Measurements from ENCODE around the gene TCAIM. TPM values are rescaled to one million over a fixed set of nuclear protein-coding genes. Genes with fewer than 3 reads are reported as not detected.
"Not testable (repeated sequence)": the region's sequence is repeated elsewhere in the genome, so short reads cannot be mapped to it uniquely, and the experiment has no call there.

The TCAIM gene
- total RNA-seq, 2 donors from 2014 or later = 6.3 to 9.4 TPM

- no peaks in the 10 kb centered on the region for H3K36me3 Mint-ChIP-seq (ENCODE audit: low read depth)
- H3K27ac Mint-ChIP-seq = no peak overlapping the region
- H3K4me1 Mint-ChIP-seq = no peaks in the 10 kb centered on the region
- no peak for ATAC-seq
- H3K27me3 Mint-ChIP-seq = no peaks in the 10 kb centered on the region
- no peak overlapping the region for H3K4me3 Mint-ChIP-seq
- DNase-seq = no peak
- H3K9me3 ChIP-seq (ENCODE audit: control insufficient read depth, low read length, poor library complexity, severe bottlenecking) = no peaks in the 10 kb centered on the region
Measured at GRCh38 chr3:44409640-44410410, 71.3 kb downstream of the TCAIM start.

- no peak overlapping the region for H3K27ac Mint-ChIP-seq
- H3K36me3 Mint-ChIP-seq (ENCODE audit: low read depth) = no peaks in the 10 kb centered on the region
- no peak for ATAC-seq
- no peak for DNase-seq
- no peaks in the 10 kb centered on the region for H3K4me1 Mint-ChIP-seq
- H3K27me3 Mint-ChIP-seq = no peaks in the 10 kb centered on the region
- H3K9me3 ChIP-seq (ENCODE audit: control insufficient read depth, low read length, poor library complexity, severe bottlenecking) = no peaks in the 10 kb centered on the region
- H3K4me3 Mint-ChIP-seq = no peak overlapping the region
Measured at GRCh38 chr3:44411031-44411645, 72.6 kb downstream of the TCAIM start.

- Mint-ChIP-seq H3K27me3 (no peaks in the 10 kb centered on the region), H3K36me3 (ENCODE audit: low read depth) (no peaks in the 10 kb centered on the region), H3K27ac (peak overlapping the region; percentile 61), H3K4me3 (no peak overlapping the region), H3K4me1 (no peaks in the 10 kb centered on the region)
- ATAC-seq (no peak), DNase-seq (no peak)
- no peaks in the 10 kb centered on the region for H3K9me3 ChIP-seq (ENCODE audit: control insufficient read depth, low read length, poor library complexity, severe bottlenecking)
Measured at GRCh38 chr3:44412365-44412764, 73.8 kb downstream of the TCAIM start.

GRCh38 chr3:44414517-44415090 lies 76.0 kb downstream of the TCAIM start:
- no peak for DNase-seq
- Mint-ChIP-seq H3K4me1 (no peaks in the 10 kb centered on the region), H3K36me3 (ENCODE audit: low read depth) (no peaks in the 10 kb centered on the region), H3K27me3 (no peaks in the 10 kb centered on the region), H3K4me3 (no peak overlapping the region), H3K27ac (no peak overlapping the region)
- no peak for ATAC-seq
- no peaks in the 10 kb centered on the region for H3K9me3 ChIP-seq (ENCODE audit: control insufficient read depth, low read length, poor library complexity, severe bottlenecking)

GRCh38 chr3:44415421-44415820 lies 76.9 kb downstream of the TCAIM start:
- Mint-ChIP-seq H3K27me3 (no peaks in the 10 kb centered on the region), H3K4me3 (no peak overlapping the region), H3K27ac (no peak overlapping the region), H3K36me3 (ENCODE audit: low read depth) (no peaks in the 10 kb centered on the region), H3K4me1 (no peaks in the 10 kb centered on the region)
- DNase-seq (no peak), ATAC-seq (no peak)
- H3K9me3 ChIP-seq (ENCODE audit: control insufficient read depth, low read length, poor library complexity, severe bottlenecking) = no peaks in the 10 kb centered on the region

GRCh38 chr3:44416031-44417030 lies 77.8 kb downstream of the TCAIM start:
- no peaks in the 10 kb centered on the region for H3K36me3 Mint-ChIP-seq (ENCODE audit: low read depth)
- H3K9me3 ChIP-seq (ENCODE audit: control insufficient read depth, low read length, poor library complexity, severe bottlenecking) = no peaks in the 10 kb centered on the region
- H3K27ac Mint-ChIP-seq = no peak overlapping the region
- H3K4me3 Mint-ChIP-seq = no peak overlapping the region
- ATAC-seq (no peak), DNase-seq (no peak)
- H3K4me1 Mint-ChIP-seq = no peaks in the 10 kb centered on the region
- H3K27me3 Mint-ChIP-seq = peaks cover 5% of the 10 kb centered on the region

- H3K4me3 Mint-ChIP-seq; H3K27me3 Mint-ChIP-seq; ATAC-seq; DNase-seq; H3K9me3 ChIP-seq (ENCODE audit: control insufficient read depth, low read length, poor library complexity, severe bottlenecking); H3K27ac Mint-ChIP-seq; H3K4me1 Mint-ChIP-seq; H3K36me3 Mint-ChIP-seq (ENCODE audit: low read depth): not testable (repeated sequence)
Measured at GRCh38 chr3:44418118-44418517, 79.6 kb downstream of the TCAIM start.

GRCh38 chr3:44418549-44418948 lies 80.0 kb downstream of the TCAIM start:
- Mint-ChIP-seq H3K27me3 (peaks cover 8% of the 10 kb centered on the region), H3K36me3 (ENCODE audit: low read depth) (no peaks in the 10 kb centered on the region), H3K27ac (no peak overlapping the region), H3K4me1 (no peaks in the 10 kb centered on the region), H3K4me3 (no peak overlapping the region)
- ATAC-seq = no peak
- DNase-seq = no peak
- H3K9me3 ChIP-seq (ENCODE audit: control insufficient read depth, low read length, poor library complexity, severe bottlenecking) = no peaks in the 10 kb centered on the region

GRCh38 chr3:44419116-44419922 lies 80.8 kb downstream of the TCAIM start:
- Mint-ChIP-seq H3K4me3 (no peak overlapping the region), H3K27ac (no peak overlapping the region), H3K36me3 (ENCODE audit: low read depth) (no peaks in the 10 kb centered on the region), H3K4me1 (no peaks in the 10 kb centered on the region), H3K27me3 (peaks cover 15% of the 10 kb centered on the region)
- H3K9me3 ChIP-seq (ENCODE audit: control insufficient read depth, low read length, poor library complexity, severe bottlenecking) = no peaks in the 10 kb centered on the region
- DNase-seq (no peak), ATAC-seq (no peak)

GRCh38 chr3:44419923-44420650 lies 81.5 kb downstream of the TCAIM start:
- Mint-ChIP-seq H3K27me3 (peaks cover 23% of the 10 kb centered on the region), H3K36me3 (ENCODE audit: low read depth) (no peaks in the 10 kb centered on the region), H3K4me1 (no peaks in the 10 kb centered on the region), H3K27ac (no peak overlapping the region), H3K4me3 (no peak overlapping the region)
- ATAC-seq (no peak), DNase-seq (no peak)
- no peaks in the 10 kb centered on the region for H3K9me3 ChIP-seq (ENCODE audit: control insufficient read depth, low read length, poor library complexity, severe bottlenecking)

GRCh38 chr3:44420676-44421075 lies 82.1 kb downstream of the TCAIM start:
- H3K4me3 Mint-ChIP-seq = no peak overlapping the region
- ATAC-seq (no peak), DNase-seq (no peak)
- H3K27me3 Mint-ChIP-seq = peaks cover 24% of the 10 kb centered on the region
- no peaks in the 10 kb centered on the region for H3K9me3 ChIP-seq (ENCODE audit: control insufficient read depth, low read length, poor library complexity, severe bottlenecking)
- no peak overlapping the region for H3K27ac Mint-ChIP-seq
- H3K4me1 Mint-ChIP-seq = no peaks in the 10 kb centered on the region
- H3K36me3 Mint-ChIP-seq (ENCODE audit: low read depth) = no peaks in the 10 kb centered on the region

GRCh38 chr3:44421280-44421679 lies 82.7 kb downstream of the TCAIM start:
- H3K4me1 Mint-ChIP-seq = no peaks in the 10 kb centered on the region
- no peaks in the 10 kb centered on the region for H3K36me3 Mint-ChIP-seq (ENCODE audit: low read depth)
- ATAC-seq (no peak), DNase-seq (no peak)
- H3K9me3 ChIP-seq (ENCODE audit: control insufficient read depth, low read length, poor library complexity, severe bottlenecking) = no peaks in the 10 kb centered on the region
- no peak overlapping the region for H3K4me3 Mint-ChIP-seq
- H3K27me3 Mint-ChIP-seq = peaks cover 24% of the 10 kb centered on the region
- no peak overlapping the region for H3K27ac Mint-ChIP-seq

All from T-helper 17 cell (primary cell).